Chondrocyte (in vitro differentiated cells): Measurements from ENCODE around the gene PRKAG2. TPM values are rescaled to one million over a fixed set of nuclear protein-coding genes. Genes with fewer than 3 reads are reported as not detected.
A peak's percentile ranks its signal among the peaks of the same experiment; 100 is the strongest.

Source experiments
- DNase-seq: peaks from one replicate; pipeline ENCODE4 v3.0.0; 2021; ENCODE audit warnings: mixed read lengths, low spot score
- H3K27ac Mint-ChIP-seq: one replicate; pipeline ENCODE4 v1.8.0; 2021; ENCODE audit warnings: mild to moderate bottlenecking, moderate library complexity, mixed read lengths; ENCODE audit not compliant: unreplicated experiment
- H3K27me3 Mint-ChIP-seq: 2 replicates; pipeline ENCODE4 v1.8.0; 2021; ENCODE audit warnings: low read depth, mixed read lengths
- H3K36me3 Mint-ChIP-seq: 2 replicates; pipeline ENCODE4 v1.8.0; 2021; ENCODE audit warnings: low read depth, mixed read lengths
- H3K4me1 Mint-ChIP-seq: 2 replicates; pipeline ENCODE4 v1.8.0; 2021; ENCODE audit warnings: low read depth, mild to moderate bottlenecking, mixed read lengths
- H3K4me3 Mint-ChIP-seq: one replicate; pipeline ENCODE4 v1.8.0; 2021; ENCODE audit warnings: mild to moderate bottlenecking, moderate library complexity, mixed read lengths; ENCODE audit not compliant: unreplicated experiment
- H3K9me3 Mint-ChIP-seq: 2 replicates; pipeline ENCODE4 v1.8.0; 2021; ENCODE audit warnings: low read depth, mixed read lengths
- total RNA-seq: library from RNA; stranded (reverse); gene quantifications from 3 replicates; pipeline ENCODE4 v1.2.1, GENCODE V29; 2021
- TF ChIP-seq, protein P1 (sequence below): fragments of 200-600 bp; sonication (generic); IDR thresholded peaks from 2 replicates; pipeline ENCODE4 v1.5.0; 2021; ENCODE audit warnings: antibody characterized with exemption, mild to moderate bottlenecking, moderate library complexity

The PRKAG2 gene
- total RNA-seq, 1 donor from 2014 or later = 35.4 TPM

DNA sequence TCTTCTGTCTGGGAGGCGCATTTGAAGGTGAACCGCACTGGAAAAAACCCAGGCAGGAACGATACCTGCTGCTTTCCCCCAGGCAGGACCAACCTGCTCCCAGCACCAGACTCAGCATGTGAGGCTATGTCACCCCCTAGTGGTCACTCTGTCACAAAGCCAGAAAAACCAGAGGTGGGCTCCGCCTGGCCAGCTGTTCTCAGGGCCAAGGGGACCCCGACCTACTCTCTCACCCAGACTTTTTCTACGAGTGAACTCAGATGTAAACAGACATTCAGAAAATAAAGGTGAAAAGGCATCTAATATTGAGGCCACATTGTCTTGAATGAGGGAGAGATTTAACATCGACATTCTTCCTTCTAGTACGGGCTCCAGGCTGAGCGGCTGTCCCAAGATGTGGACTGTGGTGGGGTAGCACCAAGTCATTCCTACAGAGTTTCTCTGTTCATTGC is 117.3 kb downstream of the PRKAG2 start:
- Mint-ChIP-seq H3K27me3 (peaks cover 14% of the 10 kb centered on the region), H3K36me3 (no peaks in the 10 kb centered on the region), H3K27ac (no peak overlapping the region), H3K9me3 (no peaks in the 10 kb centered on the region), H3K4me1 (peaks cover 49% of the 10 kb centered on the region), H3K4me3 (no peak overlapping the region)
- TF ChIP-seq, protein P1, sequence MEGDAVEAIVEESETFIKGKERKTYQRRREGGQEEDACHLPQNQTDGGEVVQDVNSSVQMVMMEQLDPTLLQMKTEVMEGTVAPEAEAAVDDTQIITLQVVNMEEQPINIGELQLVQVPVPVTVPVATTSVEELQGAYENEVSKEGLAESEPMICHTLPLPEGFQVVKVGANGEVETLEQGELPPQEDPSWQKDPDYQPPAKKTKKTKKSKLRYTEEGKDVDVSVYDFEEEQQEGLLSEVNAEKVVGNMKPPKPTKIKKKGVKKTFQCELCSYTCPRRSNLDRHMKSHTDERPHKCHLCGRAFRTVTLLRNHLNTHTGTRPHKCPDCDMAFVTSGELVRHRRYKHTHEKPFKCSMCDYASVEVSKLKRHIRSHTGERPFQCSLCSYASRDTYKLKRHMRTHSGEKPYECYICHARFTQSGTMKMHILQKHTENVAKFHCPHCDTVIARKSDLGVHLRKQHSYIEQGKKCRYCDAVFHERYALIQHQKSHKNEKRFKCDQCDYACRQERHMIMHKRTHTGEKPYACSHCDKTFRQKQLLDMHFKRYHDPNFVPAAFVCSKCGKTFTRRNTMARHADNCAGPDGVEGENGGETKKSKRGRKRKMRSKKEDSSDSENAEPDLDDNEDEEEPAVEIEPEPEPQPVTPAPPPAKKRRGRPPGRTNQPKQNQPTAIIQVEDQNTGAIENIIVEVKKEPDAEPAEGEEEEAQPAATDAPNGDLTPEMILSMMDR = peak; percentile 98
- peak; percentile 35 for DNase-seq

DNA sequence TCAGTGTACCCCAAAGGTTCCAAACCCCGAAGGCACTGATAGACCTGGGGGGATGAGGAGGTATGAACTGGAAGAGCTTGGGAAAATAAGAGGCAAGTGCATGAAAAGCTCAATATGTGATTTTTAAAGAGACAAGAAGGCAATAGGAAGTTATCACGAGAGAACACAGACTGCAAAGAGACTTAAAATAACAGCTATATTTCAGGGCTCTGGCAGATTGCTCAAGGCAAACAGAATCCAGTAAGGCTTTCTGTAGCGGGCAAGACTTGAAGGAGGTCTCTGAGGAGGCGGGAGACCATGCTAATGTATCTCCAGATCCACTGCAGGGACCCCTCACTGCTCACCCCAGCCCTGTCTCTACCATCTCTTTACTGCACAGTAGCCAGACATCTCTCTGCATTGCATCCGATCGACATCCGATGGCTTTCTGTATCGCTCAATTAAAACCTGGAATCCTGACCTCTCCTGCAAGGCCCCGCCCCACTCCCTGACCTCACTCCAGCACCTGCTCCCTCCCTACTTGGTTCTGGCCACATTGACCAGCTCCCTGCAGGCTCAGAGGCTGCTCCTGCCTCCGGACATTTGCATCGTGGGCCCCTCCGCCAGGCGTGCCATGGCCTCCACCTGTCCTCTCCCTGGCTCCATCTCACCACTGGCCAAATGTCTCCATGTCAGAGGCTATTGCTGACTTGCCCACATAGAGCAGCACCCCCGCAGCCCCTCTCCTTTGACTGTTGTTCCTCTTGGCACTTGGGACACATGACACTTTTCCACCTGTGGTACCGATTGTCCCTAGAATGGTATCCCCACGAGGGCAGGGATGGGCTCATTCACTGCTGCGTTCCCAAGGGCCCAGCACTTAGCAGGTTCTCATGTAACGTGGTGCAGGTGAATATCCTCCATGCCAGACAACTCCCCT is 118.0 kb downstream of the PRKAG2 start:
- H3K9me3 Mint-ChIP-seq = peaks cover 2% of the 10 kb centered on the region
- TF ChIP-seq, protein P1 = no peak

DNA sequence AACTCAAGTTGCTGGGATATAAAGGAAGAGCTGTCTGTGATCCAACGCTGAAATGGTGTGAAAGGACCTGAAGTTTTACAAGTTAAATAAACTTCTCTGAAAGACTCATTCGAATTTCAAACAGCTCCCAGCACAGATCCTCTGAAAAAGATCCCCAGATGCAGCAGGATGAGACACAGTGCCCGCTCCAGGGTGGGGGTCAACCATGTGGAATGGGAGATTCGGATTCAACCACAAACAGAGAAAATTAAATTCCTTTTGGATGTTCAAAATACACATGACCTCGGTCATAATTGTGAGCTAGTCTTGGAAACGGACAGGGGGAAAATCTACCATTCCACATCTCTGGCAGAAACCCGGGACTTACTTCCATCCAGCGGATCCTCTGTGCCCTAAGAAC is 119.6 kb downstream of the PRKAG2 start:
- TF ChIP-seq, protein P1 = no peak
- DNase-seq = peak; percentile 15
- Mint-ChIP-seq H3K4me3 (peak overlapping the region; percentile 41), H3K36me3 (no peaks in the 10 kb centered on the region), H3K9me3 (peaks cover 7% of the 10 kb centered on the region), H3K27me3 (peaks cover 4% of the 10 kb centered on the region), H3K27ac (peak overlapping the region; percentile 91), H3K4me1 (peaks cover 68% of the 10 kb centered on the region)

More for the DNA sequence above, 118.0 kb downstream of the PRKAG2 start:
- Mint-ChIP-seq H3K4me3 (no peak overlapping the region), H3K27ac (peak overlapping the region; percentile 49), H3K27me3 (peaks cover 14% of the 10 kb centered on the region), H3K36me3 (no peaks in the 10 kb centered on the region), H3K4me1 (peaks cover 57% of the 10 kb centered on the region)
- DNase-seq = peak; percentile 87

DNA sequence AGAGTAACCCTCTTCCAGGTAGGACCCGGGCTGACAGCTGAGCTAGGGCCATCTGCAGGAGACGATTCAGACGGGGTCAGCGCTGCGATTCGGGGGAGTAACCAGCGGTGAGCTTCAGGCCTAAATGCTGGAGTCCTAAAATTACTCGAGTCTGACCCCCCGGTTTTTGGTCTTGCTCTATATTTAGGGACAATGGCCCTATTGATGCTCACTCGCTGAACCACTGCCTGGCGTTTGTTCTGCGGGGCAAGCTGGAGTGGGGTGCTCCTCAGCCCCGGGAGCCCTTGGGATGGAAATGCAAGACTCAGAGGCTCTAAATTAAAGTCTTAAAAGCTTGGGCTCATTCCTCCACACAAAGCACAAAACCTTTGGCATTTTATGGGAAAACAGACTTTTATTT is 120.0 kb downstream of the PRKAG2 start:
- Mint-ChIP-seq H3K4me3 (peak overlapping the region; percentile 41), H3K9me3 (peaks cover 7% of the 10 kb centered on the region), H3K27ac (peak overlapping the region; percentile 91), H3K36me3 (no peaks in the 10 kb centered on the region), H3K4me1 (peaks cover 68% of the 10 kb centered on the region), H3K27me3 (no peaks in the 10 kb centered on the region)
- TF ChIP-seq, protein P1 = no peak
- peak; percentile 51 for DNase-seq

DNA sequence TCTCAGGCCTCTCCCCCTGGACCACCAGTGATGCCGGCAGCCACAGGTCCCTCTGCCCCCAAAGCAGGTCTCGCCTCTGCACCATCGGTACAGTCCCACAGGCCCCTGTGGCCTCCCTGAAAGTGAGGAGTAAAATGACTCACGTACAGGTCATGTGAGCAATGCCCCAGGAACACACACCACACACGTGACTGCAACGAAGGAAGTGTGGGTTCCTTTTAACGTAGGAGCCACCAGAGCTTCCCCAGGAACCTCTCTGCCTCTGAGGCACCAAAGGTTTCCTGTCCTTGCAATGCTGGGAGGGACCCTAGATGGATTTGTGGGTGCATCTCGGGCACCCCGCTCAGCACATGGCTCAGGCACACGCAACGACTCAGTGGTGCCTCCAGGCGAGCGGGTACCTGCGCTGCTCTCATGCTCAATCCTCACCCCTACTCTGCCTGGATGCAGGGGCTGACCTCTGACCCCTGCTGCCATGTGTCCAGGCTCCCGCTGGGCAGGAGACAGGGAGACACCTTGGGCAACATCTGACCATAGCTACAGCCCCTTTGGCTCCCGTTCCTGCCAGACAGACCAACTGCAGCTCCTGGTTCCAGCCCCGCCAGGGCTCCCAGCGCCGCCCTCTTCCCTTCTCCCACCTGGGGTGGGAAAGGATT is 120.7 kb downstream of the PRKAG2 start:
- no peak overlapping the region for H3K4me3 Mint-ChIP-seq

More for the DNA sequence above, 120.7 kb downstream of the PRKAG2 start:
- Mint-ChIP-seq H3K4me1 (peaks cover 68% of the 10 kb centered on the region), H3K27me3 (no peaks in the 10 kb centered on the region), H3K27ac (peak overlapping the region; percentile 91), H3K36me3 (no peaks in the 10 kb centered on the region), H3K9me3 (peaks cover 7% of the 10 kb centered on the region)
- peak; percentile 76 for DNase-seq
- TF ChIP-seq, protein P1 = no peak
